Mucosa of stomach (tissue), 1 donor: ENCODE results near the gene LENEP.

Experiments
- H3K27me3 ChIP-seq: one replicate; pipeline ENCODE4 v1.7.0; 2013; ENCODE audit warnings: mild to moderate bottlenecking, low read length; ENCODE audit not compliant: control insufficient read depth, insufficient read depth
- H3K36me3 ChIP-seq: one replicate; pipeline ENCODE4 v1.7.0; 2013; ENCODE audit warnings: low read length; ENCODE audit not compliant: control insufficient read depth, insufficient read depth
- H3K4me1 ChIP-seq: one replicate; pipeline ENCODE4 v1.7.0; 2013; ENCODE audit warnings: mild to moderate bottlenecking, low read length; ENCODE audit not compliant: control insufficient read depth, insufficient read depth
- H3K4me3 ChIP-seq: one replicate; pipeline ENCODE4 v1.7.0; 2013; ENCODE audit warnings: low read length
- H3K9ac ChIP-seq: one replicate; pipeline ENCODE4 v1.7.0; 2013; ENCODE audit warnings: mild to moderate bottlenecking, low read length, moderate library complexity
- H3K9me3 ChIP-seq: one replicate; pipeline ENCODE4 v1.7.0; 2013; ENCODE audit warnings: mild to moderate bottlenecking, low read length, moderate library complexity; ENCODE audit not compliant: control insufficient read depth
- donor health status: Pancreatic carcinoma.

The LENEP gene

GRCh38 chr1:154962795-154963330, 30.5 kb upstream of the LENEP start:
- Histone ChIP-seq H3K27me3 (no peaks in the 10 kb centered on the region), H3K4me3 (no peak overlapping the region), H3K9me3 (no peaks in the 10 kb centered on the region), H3K9ac (peak overlapping the region; percentile 93), H3K4me1 (peaks cover 29% of the 10 kb centered on the region), H3K36me3 (peaks cover 15% of the 10 kb centered on the region)

- peaks cover 15% of the 10 kb centered on the region for H3K36me3 ChIP-seq
- peaks cover 33% of the 10 kb centered on the region for H3K4me1 ChIP-seq
Measured at GRCh38 chr1:154963643-154964042, 29.7 kb upstream of the LENEP start.

GRCh38 chr1:154964359-154964758, 29.0 kb upstream of the LENEP start:
- Histone ChIP-seq H3K36me3 (peaks cover 16% of the 10 kb centered on the region), H3K9me3 (no peaks in the 10 kb centered on the region), H3K4me3 (no peak overlapping the region), H3K27me3 (no peaks in the 10 kb centered on the region), H3K9ac (no peak overlapping the region), H3K4me1 (peaks cover 34% of the 10 kb centered on the region)

More at GRCh38 chr1:154963643-154964042, 29.7 kb upstream of the LENEP start:
- Histone ChIP-seq H3K27me3 (no peaks in the 10 kb centered on the region), H3K9me3 (no peaks in the 10 kb centered on the region), H3K4me3 (no peak overlapping the region), H3K9ac (no peak overlapping the region)

GRCh38 chr1:154966111-154966510, 27.3 kb upstream of the LENEP start:
- Histone ChIP-seq H3K36me3 (peaks cover 20% of the 10 kb centered on the region), H3K9me3 (no peaks in the 10 kb centered on the region), H3K4me1 (peaks cover 43% of the 10 kb centered on the region), H3K27me3 (no peaks in the 10 kb centered on the region), H3K4me3 (no peak overlapping the region), H3K9ac (no peak overlapping the region)

- no peak overlapping the region for H3K4me3 ChIP-seq
- H3K36me3 ChIP-seq, result peaks cover 20% of the 10 kb centered on the region
- H3K9ac ChIP-seq, result peak overlapping the region; percentile 22
- H3K9me3 ChIP-seq, result no peaks in the 10 kb centered on the region
- no peaks in the 10 kb centered on the region for H3K27me3 ChIP-seq
- peaks cover 53% of the 10 kb centered on the region for H3K4me1 ChIP-seq
Measured at GRCh38 chr1:154967331-154967950, 25.9 kb upstream of the LENEP start.

GRCh38 chr1:154968731-154969130, 24.7 kb upstream of the LENEP start:
- Histone ChIP-seq H3K4me1 (peaks cover 50% of the 10 kb centered on the region), H3K9ac (peak overlapping the region; percentile 65), H3K36me3 (peaks cover 20% of the 10 kb centered on the region), H3K4me3 (no peak overlapping the region), H3K27me3 (no peaks in the 10 kb centered on the region), H3K9me3 (no peaks in the 10 kb centered on the region)

GRCh38 chr1:154969246-154969645, 24.1 kb upstream of the LENEP start:
- H3K9me3 ChIP-seq, result no peaks in the 10 kb centered on the region
- H3K36me3 ChIP-seq, result peaks cover 20% of the 10 kb centered on the region
- no peak overlapping the region for H3K4me3 ChIP-seq
- H3K27me3 ChIP-seq, result no peaks in the 10 kb centered on the region
- H3K9ac ChIP-seq, result peak overlapping the region; percentile 65
- peaks cover 50% of the 10 kb centered on the region for H3K4me1 ChIP-seq

- Histone ChIP-seq H3K36me3 (peaks cover 20% of the 10 kb centered on the region), H3K9me3 (no peaks in the 10 kb centered on the region), H3K9ac (peak overlapping the region; percentile 65), H3K4me3 (no peak overlapping the region), H3K27me3 (no peaks in the 10 kb centered on the region), H3K4me1 (peaks cover 50% of the 10 kb centered on the region)
Measured at GRCh38 chr1:154969860-154970452, 23.4 kb upstream of the LENEP start.

GRCh38 chr1:154970631-154971340, 22.6 kb upstream of the LENEP start, which contains the start of gene SHC1:
Gene SHC1, minus strand, starts transcription at chr1:154970747. Its CDS starts 221 bp downstream, at chr1:154970526.
- peaks cover 50% of the 10 kb centered on the region for H3K4me1 ChIP-seq
- H3K36me3 ChIP-seq, result peaks cover 16% of the 10 kb centered on the region
- peak within 1 kb of the TSS; percentile 65 for H3K9ac ChIP-seq
- no peak within 1 kb of the TSS for H3K4me3 ChIP-seq
- no peaks in the 10 kb centered on the region for H3K9me3 ChIP-seq
- H3K27me3 ChIP-seq, result no peaks in the 10 kb centered on the region

- Histone ChIP-seq H3K9ac (peak overlapping the region; percentile 65), H3K27me3 (no peaks in the 10 kb centered on the region), H3K4me1 (peaks cover 54% of the 10 kb centered on the region), H3K36me3 (peaks cover 16% of the 10 kb centered on the region), H3K4me3 (no peak overlapping the region), H3K9me3 (no peaks in the 10 kb centered on the region)
Measured at GRCh38 chr1:154971341-154971998, 21.9 kb upstream of the LENEP start.

GRCh38 chr1:154972213-154972516, 21.2 kb upstream of the LENEP start:
- no peak overlapping the region for H3K4me3 ChIP-seq
- H3K4me1 ChIP-seq, result peaks cover 58% of the 10 kb centered on the region
- peak overlapping the region; percentile 77 for H3K9ac ChIP-seq

More at GRCh38 chr1:154972213-154972516, 21.2 kb upstream of the LENEP start:
- peaks cover 12% of the 10 kb centered on the region for H3K36me3 ChIP-seq
- H3K9me3 ChIP-seq, result no peaks in the 10 kb centered on the region
- no peaks in the 10 kb centered on the region for H3K27me3 ChIP-seq
